Myocyte (in vitro differentiated cells): Measurements from ENCODE around the gene PHF14. TPM values are rescaled to one million over a fixed set of nuclear protein-coding genes. Genes with fewer than 3 reads are reported as not detected.
A peak's percentile ranks its signal among the peaks of the same experiment; 100 is the strongest.
"Not testable (repeated sequence)": the region's sequence is repeated elsewhere in the genome, so short reads cannot be mapped to it uniquely, and the experiment has no call there.

Experiments
- DNase-seq: peaks from one replicate; pipeline ENCODE4 v3.0.0-alpha.2; 2012; ENCODE audit warnings: low read depth
- polyA plus RNA-seq: library from polyadenylated mRNA; unstranded; fragments of >200 nt; gene quantifications from one replicate; pipeline ENCODE4 v1.2.1, GENCODE V29; 2012; ENCODE audit warnings: missing spikeins
- total RNA-seq: library from RNA; depleted of rRNA; stranded (reverse); fragments of >200 nt; gene quantifications from 2 replicates; pipeline ENCODE4 v1.2.3, GENCODE V29; 2014

Gene PHF14, protein sequence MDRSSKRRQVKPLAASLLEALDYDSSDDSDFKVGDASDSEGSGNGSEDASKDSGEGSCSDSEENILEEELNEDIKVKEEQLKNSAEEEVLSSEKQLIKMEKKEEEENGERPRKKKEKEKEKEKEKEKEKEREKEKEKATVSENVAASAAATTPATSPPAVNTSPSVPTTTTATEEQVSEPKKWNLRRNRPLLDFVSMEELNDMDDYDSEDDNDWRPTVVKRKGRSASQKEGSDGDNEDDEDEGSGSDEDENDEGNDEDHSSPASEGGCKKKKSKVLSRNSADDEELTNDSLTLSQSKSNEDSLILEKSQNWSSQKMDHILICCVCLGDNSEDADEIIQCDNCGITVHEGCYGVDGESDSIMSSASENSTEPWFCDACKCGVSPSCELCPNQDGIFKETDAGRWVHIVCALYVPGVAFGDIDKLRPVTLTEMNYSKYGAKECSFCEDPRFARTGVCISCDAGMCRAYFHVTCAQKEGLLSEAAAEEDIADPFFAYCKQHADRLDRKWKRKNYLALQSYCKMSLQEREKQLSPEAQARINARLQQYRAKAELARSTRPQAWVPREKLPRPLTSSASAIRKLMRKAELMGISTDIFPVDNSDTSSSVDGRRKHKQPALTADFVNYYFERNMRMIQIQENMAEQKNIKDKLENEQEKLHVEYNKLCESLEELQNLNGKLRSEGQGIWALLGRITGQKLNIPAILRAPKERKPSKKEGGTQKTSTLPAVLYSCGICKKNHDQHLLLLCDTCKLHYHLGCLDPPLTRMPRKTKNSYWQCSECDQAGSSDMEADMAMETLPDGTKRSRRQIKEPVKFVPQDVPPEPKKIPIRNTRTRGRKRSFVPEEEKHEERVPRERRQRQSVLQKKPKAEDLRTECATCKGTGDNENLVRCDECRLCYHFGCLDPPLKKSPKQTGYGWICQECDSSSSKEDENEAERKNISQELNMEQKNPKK
- total RNA-seq, result 38.6 and 63.6 TPM in 2 replicates
- polyA plus RNA-seq, result 14.6 TPM

DNA sequence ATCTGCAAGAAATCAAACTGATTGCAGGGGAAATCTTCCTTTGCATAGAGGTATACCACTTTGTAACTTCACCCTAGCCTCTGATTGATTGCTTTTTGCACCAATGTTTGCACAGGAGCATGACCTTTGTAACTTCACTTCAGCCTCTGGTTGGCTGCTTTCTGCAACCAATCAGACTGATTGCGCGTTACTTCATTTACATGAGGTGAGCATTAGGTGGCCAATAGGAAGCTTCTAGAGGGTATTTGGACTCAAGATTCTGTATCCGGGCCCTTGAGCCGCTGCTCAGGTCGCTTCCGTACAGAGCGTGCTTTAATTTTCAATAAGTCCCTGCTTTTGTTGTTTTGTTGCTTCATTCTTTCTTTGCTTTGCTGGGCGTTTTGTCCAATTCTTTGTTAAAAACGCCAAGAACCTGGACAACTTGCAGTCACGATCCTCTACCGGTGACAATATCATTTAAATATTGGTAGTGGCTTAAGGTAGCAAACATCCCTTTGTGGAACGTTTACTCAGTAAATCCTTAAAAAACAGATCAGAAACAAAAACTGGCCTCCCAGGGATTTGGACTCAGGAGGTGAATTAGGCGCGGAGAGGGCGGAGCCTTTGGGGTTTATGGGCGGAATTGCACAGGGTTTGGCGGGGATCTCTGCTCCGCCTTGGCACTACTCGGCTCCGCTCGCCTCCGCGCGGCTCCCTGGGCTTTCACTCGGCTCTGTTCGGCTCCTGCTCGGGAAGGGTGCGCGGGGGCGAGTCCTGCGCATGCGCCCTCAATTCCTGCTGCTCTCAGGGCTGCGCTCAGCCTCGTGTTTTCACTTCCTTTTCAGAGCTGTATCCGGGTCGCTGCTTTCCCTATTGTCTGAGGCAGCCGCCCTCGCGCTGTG, at the start of gene PHF14:
PHF14 (plus strand) TSS at position 812 of the 881 bp plus-strand sequence. CDS start 452 bp downstream, outside the sequence.
- peak; percentile 99 for DNase-seq

GRCh38 chr7:10924370-10924769, 49.3 kb upstream of the PHF14 start:
- DNase-seq, result no peak

- DNase-seq, result not testable (repeated sequence)
Measured at GRCh38 chr7:10928203-10928602, 45.5 kb upstream of the PHF14 start.

GRCh38 chr7:10930551-10930950, 43.1 kb upstream of the PHF14 start:
- DNase-seq, result no peak

DNA sequence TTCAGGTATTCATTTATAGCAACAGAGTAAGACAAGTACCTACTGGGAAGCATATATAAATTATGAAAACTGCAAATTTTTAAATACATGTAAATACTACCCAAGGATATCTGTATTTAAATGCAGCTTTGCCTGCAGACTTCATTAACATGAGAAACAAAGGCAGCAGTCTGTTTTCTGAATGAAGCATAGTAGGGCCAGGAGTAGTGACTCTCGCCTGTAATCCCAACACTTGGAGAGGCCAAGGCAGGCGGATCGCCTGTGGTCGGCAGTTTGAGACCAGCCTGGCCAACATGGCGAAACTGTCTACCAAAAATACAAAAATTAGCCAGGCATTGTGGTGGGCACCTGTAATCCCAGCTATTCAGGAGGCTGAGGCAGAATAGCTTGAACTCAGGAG, 42.5 kb upstream of the PHF14 start:
- DNase-seq, result no peak

DNA sequence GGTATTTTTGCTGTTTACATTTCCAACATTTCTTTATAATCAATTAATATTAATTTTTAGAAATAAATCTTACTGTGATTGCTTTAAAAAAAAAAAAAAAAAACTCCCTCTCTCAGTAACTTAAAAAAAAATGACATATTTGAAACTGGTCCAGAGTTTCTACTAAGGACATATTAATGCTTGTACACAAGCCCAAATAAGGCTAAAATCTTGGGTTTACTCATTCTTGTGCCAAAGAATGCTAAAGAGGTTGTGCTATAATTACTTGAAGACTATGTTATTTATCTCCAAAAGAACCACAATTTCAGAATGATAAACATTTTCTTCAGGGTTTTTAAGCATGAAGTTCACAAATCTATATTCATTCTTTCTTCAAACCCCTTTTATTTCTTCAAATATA, 39.4 kb upstream of the PHF14 start:
- DNase-seq, result peak; percentile 45

DNA sequence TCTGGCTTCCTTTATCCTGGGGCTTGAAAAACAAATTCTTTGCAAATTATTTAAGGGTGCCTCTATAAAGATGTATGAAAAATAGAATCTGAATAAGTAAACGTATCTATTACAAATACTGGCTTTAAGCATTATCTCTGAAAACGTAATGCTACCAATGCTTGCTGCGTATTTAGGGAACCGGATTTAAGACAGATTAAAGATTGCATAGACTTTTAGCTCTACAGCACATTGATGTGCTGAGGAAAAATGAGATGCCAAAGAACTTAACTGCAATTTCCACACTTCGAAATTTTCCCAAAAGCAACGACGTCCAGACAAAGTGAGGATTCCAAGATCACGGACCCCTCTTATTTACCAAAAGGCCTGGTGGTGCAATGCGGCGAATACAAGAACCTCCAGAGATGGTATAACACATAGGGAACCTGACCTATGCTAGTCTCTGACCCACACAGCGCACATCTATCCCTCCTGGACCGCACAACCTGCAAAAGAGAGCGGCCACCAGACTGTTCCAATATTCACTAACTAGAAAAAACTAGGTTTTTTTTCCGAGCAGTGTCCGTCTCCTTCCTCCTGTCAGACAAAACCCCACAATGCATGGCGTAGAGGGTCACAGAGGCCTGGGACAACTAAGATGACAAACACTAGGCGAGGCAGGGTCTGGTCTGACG, 34.3 kb upstream of the PHF14 start:
- DNase-seq, result no peak

DNA sequence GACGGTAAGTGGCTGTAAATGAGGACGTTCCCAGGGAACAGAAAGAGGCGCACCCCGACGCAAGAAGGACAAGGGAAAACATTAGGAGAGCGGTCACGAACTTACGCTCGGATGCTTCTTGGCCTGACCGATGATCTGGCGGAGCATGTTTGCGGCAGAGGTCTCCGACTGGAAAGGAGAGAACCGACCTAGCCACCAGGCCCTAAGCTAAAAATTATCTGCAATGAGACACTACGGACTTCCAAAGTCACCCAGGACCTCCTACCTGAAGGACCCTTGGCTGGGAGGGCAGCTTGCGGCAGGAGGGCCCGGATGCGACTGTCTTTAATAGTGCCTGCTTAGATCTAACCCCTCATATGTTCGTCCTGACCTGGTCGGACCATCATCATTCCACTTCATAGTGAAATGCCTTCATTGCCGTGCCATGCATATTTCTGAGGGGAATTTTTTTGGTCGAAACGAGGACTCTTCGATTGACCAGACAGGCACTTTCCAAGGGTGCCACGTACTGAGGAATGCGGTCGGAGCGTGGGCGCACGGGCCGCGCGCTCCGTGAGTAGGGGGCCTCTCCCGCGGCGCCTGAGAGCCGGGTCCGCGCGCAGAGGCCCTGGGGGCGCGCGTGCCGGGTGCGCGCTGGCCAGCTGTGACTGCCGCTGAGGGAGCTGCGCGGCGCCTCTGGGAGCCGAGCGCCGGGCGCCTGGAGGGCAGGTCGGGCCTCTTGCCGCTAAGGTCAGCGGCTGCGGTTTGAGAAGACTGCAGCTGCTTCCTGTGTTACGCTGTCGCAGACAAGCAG, 33.6 kb upstream of the PHF14 start:
- peak; percentile 98 for DNase-seq

DNA sequence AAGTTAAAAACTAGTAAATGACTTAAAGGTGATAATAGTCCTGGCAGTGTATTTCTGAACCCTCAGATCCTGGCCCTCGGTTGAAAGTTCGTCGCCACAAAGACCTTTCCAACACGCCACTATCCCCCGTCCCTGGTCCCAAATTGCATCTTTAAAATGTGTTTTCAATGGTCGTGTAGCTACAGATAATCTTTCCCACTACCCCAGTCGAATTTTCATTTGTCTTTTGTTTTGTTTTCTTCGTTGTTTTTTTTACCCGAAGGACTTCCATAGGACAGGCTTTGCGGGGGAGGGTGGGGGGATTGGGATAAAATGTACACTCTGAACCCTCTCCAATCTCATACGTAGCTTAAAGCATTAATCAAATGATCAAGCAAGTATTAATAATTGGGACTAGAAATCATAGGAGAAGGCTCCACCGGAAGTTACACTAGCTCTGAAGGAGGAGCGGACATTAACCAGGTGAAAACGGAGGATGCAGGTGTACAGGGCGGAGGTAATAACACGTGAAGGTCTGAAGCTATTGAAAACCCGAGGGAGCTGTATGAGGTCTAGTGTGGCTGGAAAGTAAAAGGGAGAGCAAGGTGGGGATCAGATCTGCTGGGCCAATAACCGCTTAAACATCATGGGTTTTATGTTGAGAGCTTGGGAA, 32.8 kb upstream of the PHF14 start:
- no peak for DNase-seq

- no peak for DNase-seq
Measured at GRCh38 chr7:10950494-10950893, 23.2 kb upstream of the PHF14 start.

DNA sequence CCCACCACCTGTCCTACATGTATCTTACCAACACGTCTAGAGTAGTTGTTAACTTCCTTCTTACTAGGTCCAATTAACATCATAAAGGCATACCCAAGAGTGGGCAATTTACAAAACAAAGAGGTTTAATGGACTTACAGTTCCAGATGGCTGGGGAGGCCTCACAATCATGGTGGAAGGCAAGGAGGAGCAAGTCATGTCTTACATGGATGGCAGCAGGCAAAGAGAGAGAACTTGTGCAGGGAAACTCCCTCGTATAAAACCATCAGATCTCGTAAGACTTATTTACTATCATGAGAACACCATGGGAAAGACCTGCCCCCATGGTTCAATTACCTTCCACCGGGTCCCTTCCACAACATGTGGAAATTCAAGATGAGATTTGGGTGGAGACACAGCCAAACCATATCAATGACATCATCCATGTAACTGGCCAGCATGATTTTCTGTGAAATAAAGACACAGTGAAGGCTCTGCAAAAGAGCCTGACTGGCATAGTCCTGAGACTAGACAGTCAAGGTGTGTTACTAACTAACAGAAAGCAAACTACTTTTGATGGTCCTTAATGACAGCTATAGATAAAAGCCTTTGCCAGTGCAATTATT, 22.6 kb upstream of the PHF14 start:
- DNase-seq, result not testable (repeated sequence)

DNA sequence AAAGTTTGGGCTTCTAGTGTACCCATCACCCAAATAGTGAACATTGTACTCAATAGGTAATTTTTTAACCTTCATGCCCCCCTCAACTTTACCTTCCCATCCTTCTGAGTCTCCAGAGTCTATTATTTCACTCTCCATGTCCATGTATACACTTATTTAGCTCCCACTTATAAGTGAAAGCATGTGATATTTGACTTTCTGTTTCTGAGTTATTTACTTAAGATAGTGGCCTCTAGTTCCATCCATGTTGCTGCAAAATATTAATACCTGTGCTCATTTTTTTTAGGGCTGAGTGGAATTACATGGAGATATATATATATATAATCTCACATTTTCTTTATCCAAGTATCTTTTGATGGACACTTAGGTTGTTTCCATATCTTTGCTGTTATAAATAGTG, 21.1 kb upstream of the PHF14 start:
- no peak for DNase-seq

- DNase-seq, result not testable (repeated sequence)
Measured at GRCh38 chr7:10953078-10953750, 20.5 kb upstream of the PHF14 start.

- no peak for DNase-seq
Measured at GRCh38 chr7:10956528-10956927, 17.1 kb upstream of the PHF14 start.

GRCh38 chr7:10960242-10960641, 13.4 kb upstream of the PHF14 start:
- not testable (repeated sequence) for DNase-seq

GRCh38 chr7:10965016-10965415, 8.7 kb upstream of the PHF14 start:
- DNase-seq, result not testable (repeated sequence)

DNA sequence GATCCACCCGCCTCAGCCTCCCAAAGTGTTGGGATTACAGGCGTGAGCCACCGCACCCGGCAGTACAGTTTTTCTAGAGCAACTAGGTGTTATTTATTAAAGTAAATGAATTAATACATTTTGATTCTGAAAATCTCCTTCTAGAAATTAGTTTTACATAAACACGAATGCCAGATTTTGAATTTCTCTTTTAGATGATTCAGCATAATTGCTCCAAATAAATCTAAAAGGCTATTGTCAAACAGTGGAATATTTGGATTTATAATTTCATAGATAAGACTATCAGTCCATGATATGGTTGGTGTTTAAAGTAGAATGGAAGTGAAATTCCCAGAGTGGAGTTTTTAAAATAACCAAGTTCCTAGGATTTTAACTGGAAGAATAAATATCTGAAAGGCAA, 1.5 kb upstream of the PHF14 start:
- no peak for DNase-seq
